ENCODE measurements around the gene PALB2. TPM values are rescaled to one million over a fixed set of nuclear protein-coding genes. Genes with fewer than 3 reads are reported as not detected.

Gene PALB2
- total RNA-seq, result 15.6 TPM

DNA sequence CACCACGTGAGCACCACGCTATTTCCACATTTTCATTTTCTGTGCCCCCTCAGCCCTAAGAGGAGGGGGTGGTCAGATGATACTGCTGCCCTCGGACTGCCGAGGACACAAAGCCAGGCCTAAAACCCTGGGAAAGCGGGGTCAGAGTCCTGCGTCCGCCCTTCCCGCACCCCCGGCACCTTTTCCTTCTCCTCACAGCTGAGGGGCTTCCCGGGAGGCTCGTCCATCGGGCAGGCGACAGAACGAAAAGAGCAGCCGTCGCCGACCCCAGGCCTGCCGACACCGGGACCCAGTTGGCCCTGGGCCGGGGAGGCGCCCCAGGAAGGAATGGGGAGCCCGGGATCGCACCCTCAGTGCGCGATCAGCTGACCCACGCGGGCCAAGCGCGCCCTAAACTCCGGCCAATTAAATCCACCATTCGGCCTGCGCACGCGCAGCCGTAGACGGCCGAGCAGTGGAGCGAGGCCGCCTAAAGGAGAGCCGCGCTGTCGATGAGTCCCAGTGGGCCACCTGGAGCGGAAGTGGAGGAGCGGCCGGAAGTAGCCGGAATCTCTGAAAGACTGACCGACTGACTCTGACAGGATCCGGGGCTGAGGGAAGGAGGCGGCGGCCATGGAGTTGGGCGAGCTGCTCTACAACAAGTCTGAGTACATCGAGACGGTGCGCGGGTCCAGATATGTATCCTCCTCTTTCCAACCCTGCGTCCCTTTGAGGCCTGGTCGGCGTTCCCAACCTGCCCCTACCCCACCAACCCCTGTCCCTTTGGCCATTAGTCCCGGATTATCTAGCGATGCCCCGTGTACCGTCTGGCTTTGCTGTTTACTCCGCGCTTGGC, at the start of gene PALB2, which contains the start of gene DCTN5:
Gene PALB2 (minus strand): TSS at position 380 of the 835 bp plus-strand sequence. CDS start 153 bp downstream, at position 227.
Gene DCTN5 (plus strand): TSS at position 536 of the 835 bp plus-strand sequence. CDS start 77 bp downstream, at position 613.

DNA sequence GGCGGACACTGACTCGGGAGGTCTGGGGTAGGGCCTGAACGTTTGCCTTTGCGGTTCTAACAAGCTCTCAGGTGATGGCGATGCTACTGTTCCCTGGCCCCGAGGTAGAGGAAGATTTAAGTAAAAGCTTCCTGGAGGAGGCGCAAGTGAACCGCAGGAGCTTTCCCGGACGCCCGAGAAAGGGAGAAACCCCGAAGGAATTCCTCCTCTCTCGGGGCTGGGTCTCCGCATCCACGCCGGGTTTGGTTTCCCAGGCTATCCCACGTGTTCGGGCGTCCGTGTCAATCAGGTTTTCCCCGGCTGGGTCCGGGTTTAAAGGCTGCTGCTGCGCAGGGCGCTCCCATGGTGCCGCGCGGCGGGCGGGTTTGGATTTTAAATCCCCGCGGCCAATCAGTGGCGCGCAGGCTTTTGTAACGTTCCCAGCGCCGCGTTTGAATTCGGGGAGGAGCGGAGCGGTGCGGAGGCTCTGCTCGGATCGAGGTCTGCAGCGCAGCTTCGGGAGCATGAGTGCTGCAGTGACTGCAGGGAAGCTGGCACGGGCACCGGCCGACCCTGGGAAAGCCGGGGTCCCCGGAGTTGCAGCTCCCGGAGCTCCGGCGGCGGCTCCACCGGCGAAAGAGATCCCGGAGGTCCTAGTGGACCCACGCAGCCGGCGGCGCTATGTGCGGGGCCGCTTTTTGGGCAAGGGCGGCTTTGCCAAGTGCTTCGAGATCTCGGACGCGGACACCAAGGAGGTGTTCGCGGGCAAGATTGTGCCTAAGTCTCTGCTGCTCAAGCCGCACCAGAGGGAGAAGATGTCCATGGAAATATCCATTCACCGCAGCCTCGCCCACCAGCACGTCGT, 37.5 kb upstream of the PALB2 start, which contains the start of gene PLK1:
Gene PLK1 (plus strand): TSS at position 460 of the 844 bp plus-strand sequence. CDS start 44 bp downstream, at position 504.

DNA sequence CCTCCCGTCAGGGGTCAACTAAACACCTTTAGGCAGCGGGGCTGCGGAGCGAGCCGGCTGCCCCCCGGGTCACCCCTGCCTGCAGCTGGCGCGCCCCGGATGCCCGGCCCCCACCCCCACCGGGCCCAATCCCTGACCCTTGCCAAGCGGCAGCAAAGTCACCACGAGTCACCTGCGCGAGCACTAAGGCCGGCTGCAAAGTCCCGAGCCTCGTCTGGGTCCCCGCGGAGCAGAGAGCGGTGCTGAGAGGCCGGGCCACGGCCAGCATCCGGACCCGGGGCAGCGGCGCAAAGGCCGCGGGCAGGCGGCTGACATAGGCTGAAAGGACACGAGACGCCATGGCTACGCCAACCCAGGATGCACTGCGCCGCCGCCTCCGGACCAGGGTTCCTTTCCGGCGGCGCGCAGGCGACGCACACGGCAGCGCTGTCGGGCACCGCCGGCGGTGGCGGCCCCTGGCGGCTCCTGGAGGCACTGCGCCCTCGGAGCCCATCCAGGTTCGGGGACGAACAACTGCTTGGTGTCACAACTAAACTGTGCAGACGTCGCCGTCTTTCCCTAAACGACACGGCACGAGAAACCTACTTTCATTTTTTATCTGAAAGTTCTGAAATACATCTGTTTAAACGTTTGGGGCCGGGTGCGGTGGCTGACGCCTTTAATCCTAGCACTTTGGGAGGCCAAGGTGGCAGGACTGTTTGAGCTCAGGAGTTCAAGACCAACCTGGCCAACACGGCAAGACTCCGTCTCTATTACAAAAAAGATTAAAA, 45.0 kb downstream of the PALB2 start, which contains the start of gene NDUFAB1:
Gene NDUFAB1 (minus strand): TSS at position 366 of the 770 bp plus-strand sequence. CDS start 26 bp downstream, at position 340.

DNA sequence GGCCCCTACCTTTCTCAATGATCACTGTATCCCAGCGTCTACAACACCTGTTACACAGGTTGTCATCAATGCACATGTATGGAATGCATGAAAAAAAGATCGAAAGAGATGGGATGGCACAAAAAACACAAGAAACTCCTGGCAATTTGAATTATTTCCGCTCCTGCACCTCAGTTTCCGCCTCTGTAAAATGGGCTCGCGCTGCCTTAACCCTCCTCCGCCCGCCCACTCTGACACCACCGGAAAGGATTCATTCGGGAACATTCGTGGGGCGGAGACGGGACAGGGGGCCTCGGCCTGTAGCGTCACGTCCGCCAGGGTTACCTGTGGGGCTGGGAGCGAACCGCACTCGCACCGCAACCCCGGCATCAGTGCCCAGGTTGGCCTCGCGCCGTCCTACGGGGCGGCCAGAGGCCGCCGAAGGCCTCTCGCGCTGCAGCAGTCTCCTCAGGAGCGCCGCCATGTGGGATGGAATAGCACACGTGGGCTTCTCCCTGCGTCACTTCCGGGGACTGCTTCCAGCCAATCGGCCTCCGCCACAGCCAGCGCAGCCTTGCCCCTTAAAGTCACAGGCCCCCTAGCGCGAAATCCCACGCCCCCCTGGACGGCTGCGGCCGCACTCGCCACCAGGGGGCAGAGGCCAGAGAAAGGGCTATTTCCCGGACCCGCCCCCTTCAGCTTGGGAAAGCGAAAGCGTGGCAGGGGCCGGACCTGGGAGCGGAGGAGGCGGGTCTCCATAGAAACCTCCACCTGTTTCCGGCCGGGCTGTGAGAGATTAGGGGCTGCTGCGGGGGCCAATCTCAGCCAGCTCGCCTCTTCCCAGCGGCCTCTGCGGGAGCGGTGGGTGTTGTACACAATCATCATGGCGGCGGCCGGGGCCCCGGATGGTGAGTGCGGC, 84.0 kb downstream of the PALB2 start, which contains the start of the genes EARS2 and UBFD1:
Gene EARS2 (minus strand): TSS at position 470 of the 898 bp plus-strand sequence. CDS start 7 bp downstream, at position 463.
Gene UBFD1 (plus strand): TSS at position 847 of the 898 bp plus-strand sequence. CDS start 16 bp downstream, at position 863.

Other genes starting within 250 kb of the PALB2 start
- gene COG7, start 188.1 kb downstream of the PALB2 start, total RNA-seq, result 41.7 TPM
- 163 TPM for gene GGA2, start 130.8 kb downstream of the PALB2 start, total RNA-seq
- gene EARS2, start 84.0 kb downstream of the PALB2 start, total RNA-seq, result 32.5 TPM
- 157 TPM for gene UBFD1, start 83.6 kb downstream of the PALB2 start, total RNA-seq
- gene NDUFAB1, start 45.0 kb downstream of the PALB2 start, total RNA-seq, result 41.3 TPM
- gene DCTN5, start 156 bp upstream of the PALB2 start, total RNA-seq, result 69.8 TPM
- gene PLK1, start 37.6 kb upstream of the PALB2 start, total RNA-seq, result 9.0 TPM
- gene ERN2, start 71.9 kb upstream of the PALB2 start, total RNA-seq, result 0.38 TPM
- gene CHP2, start 113.7 kb upstream of the PALB2 start, total RNA-seq, result 0.49 TPM
- 32.5 TPM for gene PRKCB, start 194.7 kb upstream of the PALB2 start, total RNA-seq